Calu3 (cell line): ENCODE measurements around the gene BAG1. TPM values are rescaled to one million over a fixed set of nuclear protein-coding genes. Genes with fewer than 3 reads are reported as not detected.

Experiments used
- Bru-seq: library from RNA; stranded (reverse); fragments of 400-500 nt; gene quantifications from one replicate; lab custom pipeline; 2021; lab: Mats Ljungman, UMichigan
- BruChase-seq, 2 experiments: library from RNA; stranded (reverse); fragments of 400-500 nt; gene quantifications; one replicate each; lab custom pipeline; 2021; lab: Mats Ljungman, UMichigan
- BruUV-seq: library from RNA; stranded (reverse); fragments of 400-500 nt; replicated peaks from 2 replicates; lab custom pipeline; 2021; lab: Mats Ljungman, UMichigan
- CTCF ChIA-PET: fragments of 300-600 bp; sonication (Branson Sonifier 250); formaldehyde crosslinking; loops from one replicate; lab custom pipeline; 2022; ENCODE audit warnings: antibody characterized with exemption; lab: Charles Lee
- DNase-seq: peaks from one replicate; pipeline ENCODE4 v3.0.0; 2022
- H3K27ac Mint-ChIP-seq: one replicate; pipeline ENCODE4 v1.8.0; 2022; ENCODE audit warnings: mixed read lengths; ENCODE audit not compliant: unreplicated experiment
- H3K27me3 Mint-ChIP-seq: one replicate; pipeline ENCODE4 v1.8.0; 2022; ENCODE audit warnings: mixed read lengths; ENCODE audit not compliant: unreplicated experiment
- H3K36me3 Mint-ChIP-seq: one replicate; pipeline ENCODE4 v1.8.0; 2022; ENCODE audit warnings: mild to moderate bottlenecking, moderate library complexity, mixed read lengths; ENCODE audit not compliant: insufficient read depth, unreplicated experiment
- H3K4me1 Mint-ChIP-seq: one replicate; pipeline ENCODE4 v1.8.0; 2022; ENCODE audit warnings: mild to moderate bottlenecking, low read depth, mixed read lengths; ENCODE audit not compliant: unreplicated experiment
- H3K4me3 Mint-ChIP-seq: one replicate; pipeline ENCODE4 v1.8.0; 2022; ENCODE audit warnings: mild to moderate bottlenecking, low read depth, moderate library complexity, mixed read lengths; ENCODE audit not compliant: unreplicated experiment
- H3K9me3 Mint-ChIP-seq: one replicate; pipeline ENCODE4 v1.8.0; 2022; ENCODE audit warnings: low read depth, mixed read lengths; ENCODE audit not compliant: unreplicated experiment
- CTCF ChIP-seq: fragments of 200-600 bp; IDR thresholded peaks from one replicate; pipeline ENCODE4 v1.8.0; 2022; ENCODE audit warnings: antibody characterized with exemption; ENCODE audit not compliant: unreplicated experiment
- intact Hi-C: fragments of 100-400 bp; cut with micrococcal nuclease; formaldehyde crosslinking; loops from one replicate; pipeline ENCODE4 v1.10.0; 2022; ENCODE audit not compliant: unreplicated experiment
- long read RNA-seq: library from polyadenylated mRNA; stranded (forward); transcript quantifications from one replicate; pipeline ENCODE4 v2.0.0, GENCODE V29; 2022
- total RNA-seq: library from RNA; stranded (reverse); gene quantifications from 2 replicates; pipeline ENCODE4 v1.2.3, GENCODE V29; 2022

Gene BAG1
- total RNA-seq (35.2 and 46.2 TPM in 2 replicates), Bru-seq, nascent RNA (percentile 87 among the genes with signal in this experiment), BruChase-seq, experiment 1, labeled RNA remaining after a 6-hour chase (percentile 71 among the genes with signal in this experiment), BruChase-seq, experiment 2, labeled RNA remaining after a 2-hour chase (percentile 61 among the genes with signal in this experiment)
- long read RNA-seq, transcript BAG1-210 (7 exons, 3,786 nt): major isoform, 51 of 62 reads
- long read RNA-seq, partial matches to known transcripts: 0 of 62 reads
- long read RNA-seq, other reads (novel, unspliced or antisense): 11 of 62 reads

DNA sequence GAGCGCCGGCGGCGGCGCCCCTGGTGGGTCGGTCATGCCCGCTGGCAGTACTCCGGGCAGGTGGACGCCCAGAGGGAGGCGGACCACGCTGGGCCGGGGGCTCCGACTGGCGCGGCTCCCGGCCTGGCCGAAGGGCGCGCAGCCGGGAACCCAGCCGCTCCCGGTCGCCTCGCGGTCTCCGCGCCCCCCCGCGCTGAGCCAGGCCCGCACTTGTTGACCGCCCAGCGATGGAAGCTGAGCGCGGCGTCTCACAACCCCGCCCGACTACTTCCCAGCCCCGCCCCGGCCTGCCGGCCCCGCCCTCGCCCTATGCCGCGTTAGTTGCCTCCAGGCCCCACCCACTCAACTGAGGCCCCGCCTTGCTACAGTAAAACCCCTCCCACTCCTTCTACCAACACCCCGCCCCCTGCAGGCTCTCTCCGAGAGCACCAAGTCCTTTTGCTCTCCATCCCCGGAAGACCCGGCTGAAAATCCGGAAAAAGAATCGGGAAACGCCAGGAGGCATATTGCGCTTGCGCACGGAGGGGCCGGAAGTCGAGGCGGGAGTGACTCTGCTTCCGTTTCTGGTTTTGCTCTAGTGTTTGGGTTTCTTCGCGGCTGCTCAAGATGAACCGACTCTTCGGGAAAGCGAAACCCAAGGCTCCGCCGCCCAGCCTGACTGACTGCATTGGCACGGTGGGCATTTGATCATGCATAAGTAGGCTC lies at the start of gene BAG1, which contains the start of gene CHMP5:
BAG1 (minus strand) TSS at position 236 of the 705 bp plus-strand sequence.
CHMP5 (plus strand) TSS at position 577 of the 705 bp plus-strand sequence; CDS start at position 607, 30 bp downstream.
- DNase-seq: peak; percentile 97
- no peak for TF ChIP-seq CTCF
- CTCF ChIA-PET: interaction anchor here (0.7 to 1.1 kb wide), 3 partner anchors 25 to 246 kb away, joined by 3 to 6 read pairs (median 4); partner anchors contain the start of gene SPINK4
- Mint-ChIP-seq H3K36me3 (peaks cover 42% of the 10 kb centered on the region), H3K4me3 (peak within 1 kb of the TSS; percentile 85), H3K9me3 (no peaks in the 10 kb centered on the region), H3K4me1 (peaks cover 32% of the 10 kb centered on the region), H3K27ac (peak within 1 kb of the TSS; percentile 86), H3K27me3 (no peaks in the 10 kb centered on the region)
- BruUV-seq: no TSS peak
- intact Hi-C loops: loop anchor here (1.0 kb wide), 1 partner anchor 35 kb away; no protein-coding TSS in a partner anchor

GRCh38 chr9:33311953-33312352 lies 47.4 kb upstream of the BAG1 start:
- H3K9me3 Mint-ChIP-seq: no peaks in the 10 kb centered on the region
- DNase-seq: no peak
- H3K4me3 Mint-ChIP-seq: no peak overlapping the region
- H3K27ac Mint-ChIP-seq: no peak overlapping the region
- no peaks in the 10 kb centered on the region for H3K27me3 Mint-ChIP-seq
- intact Hi-C loops: no loop called here
- BruUV-seq: no TSS peak
- peaks cover 32% of the 10 kb centered on the region for H3K36me3 Mint-ChIP-seq
- no peaks in the 10 kb centered on the region for H3K4me1 Mint-ChIP-seq
- CTCF ChIA-PET: no interaction called here
- no peak for TF ChIP-seq CTCF

- no peaks in the 10 kb centered on the region for H3K9me3 Mint-ChIP-seq
- no TSS peak for BruUV-seq
- H3K27ac Mint-ChIP-seq: no peak overlapping the region
- H3K27me3 Mint-ChIP-seq: no peaks in the 10 kb centered on the region
- no peak overlapping the region for H3K4me3 Mint-ChIP-seq
- H3K4me1 Mint-ChIP-seq: no peaks in the 10 kb centered on the region
- H3K36me3 Mint-ChIP-seq: peaks cover 23% of the 10 kb centered on the region
- intact Hi-C loops: no loop called here
- no peak for TF ChIP-seq CTCF
- CTCF ChIA-PET: interaction anchor here (0.7 kb wide), 1 partner anchor 93 kb away, joined by 4 read pairs; no protein-coding TSS in a partner anchor
- no peak for DNase-seq
Observed at GRCh38 chr9:33310748-33311147, 46.2 kb upstream of the BAG1 start.

- intact Hi-C loops: no loop called here
Observed at GRCh38 chr9:33309903-33310302, 45.4 kb upstream of the BAG1 start.

More at GRCh38 chr9:33309903-33310302, 45.4 kb upstream of the BAG1 start:
- Mint-ChIP-seq H3K36me3 (peaks cover 16% of the 10 kb centered on the region), H3K27me3 (no peaks in the 10 kb centered on the region), H3K4me1 (no peaks in the 10 kb centered on the region), H3K27ac (no peak overlapping the region), H3K4me3 (no peak overlapping the region), H3K9me3 (no peaks in the 10 kb centered on the region)
- no TSS peak for BruUV-seq
- TF ChIP-seq CTCF: no peak
- DNase-seq: no peak
- CTCF ChIA-PET: no interaction called here
